HG03439 (cell line): Measurements from ENCODE around the gene STOX1.
"Not testable (repeated sequence)": the region's sequence is repeated elsewhere in the genome, so short reads cannot be mapped to it uniquely, and the experiment has no call there.

Experiments used
- ATAC-seq: cut with Tn5 transposase; IDR thresholded peaks from one replicate; pipeline ENCODE4 v1.9.1; 2021; ENCODE audit warnings: mild to moderate bottlenecking, moderate library complexity; ENCODE audit not compliant: unreplicated experiment

The STOX1 gene, protein sequence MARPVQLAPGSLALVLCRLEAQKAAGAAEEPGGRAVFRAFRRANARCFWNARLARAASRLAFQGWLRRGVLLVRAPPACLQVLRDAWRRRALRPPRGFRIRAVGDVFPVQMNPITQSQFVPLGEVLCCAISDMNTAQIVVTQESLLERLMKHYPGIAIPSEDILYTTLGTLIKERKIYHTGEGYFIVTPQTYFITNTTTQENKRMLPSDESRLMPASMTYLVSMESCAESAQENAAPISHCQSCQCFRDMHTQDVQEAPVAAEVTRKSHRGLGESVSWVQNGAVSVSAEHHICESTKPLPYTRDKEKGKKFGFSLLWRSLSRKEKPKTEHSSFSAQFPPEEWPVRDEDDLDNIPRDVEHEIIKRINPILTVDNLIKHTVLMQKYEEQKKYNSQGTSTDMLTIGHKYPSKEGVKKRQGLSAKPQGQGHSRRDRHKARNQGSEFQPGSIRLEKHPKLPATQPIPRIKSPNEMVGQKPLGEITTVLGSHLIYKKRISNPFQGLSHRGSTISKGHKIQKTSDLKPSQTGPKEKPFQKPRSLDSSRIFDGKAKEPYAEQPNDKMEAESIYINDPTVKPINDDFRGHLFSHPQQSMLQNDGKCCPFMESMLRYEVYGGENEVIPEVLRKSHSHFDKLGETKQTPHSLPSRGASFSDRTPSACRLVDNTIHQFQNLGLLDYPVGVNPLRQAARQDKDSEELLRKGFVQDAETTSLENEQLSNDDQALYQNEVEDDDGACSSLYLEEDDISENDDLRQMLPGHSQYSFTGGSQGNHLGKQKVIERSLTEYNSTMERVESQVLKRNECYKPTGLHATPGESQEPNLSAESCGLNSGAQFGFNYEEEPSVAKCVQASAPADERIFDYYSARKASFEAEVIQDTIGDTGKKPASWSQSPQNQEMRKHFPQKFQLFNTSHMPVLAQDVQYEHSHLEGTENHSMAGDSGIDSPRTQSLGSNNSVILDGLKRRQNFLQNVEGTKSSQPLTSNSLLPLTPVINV

DNA sequence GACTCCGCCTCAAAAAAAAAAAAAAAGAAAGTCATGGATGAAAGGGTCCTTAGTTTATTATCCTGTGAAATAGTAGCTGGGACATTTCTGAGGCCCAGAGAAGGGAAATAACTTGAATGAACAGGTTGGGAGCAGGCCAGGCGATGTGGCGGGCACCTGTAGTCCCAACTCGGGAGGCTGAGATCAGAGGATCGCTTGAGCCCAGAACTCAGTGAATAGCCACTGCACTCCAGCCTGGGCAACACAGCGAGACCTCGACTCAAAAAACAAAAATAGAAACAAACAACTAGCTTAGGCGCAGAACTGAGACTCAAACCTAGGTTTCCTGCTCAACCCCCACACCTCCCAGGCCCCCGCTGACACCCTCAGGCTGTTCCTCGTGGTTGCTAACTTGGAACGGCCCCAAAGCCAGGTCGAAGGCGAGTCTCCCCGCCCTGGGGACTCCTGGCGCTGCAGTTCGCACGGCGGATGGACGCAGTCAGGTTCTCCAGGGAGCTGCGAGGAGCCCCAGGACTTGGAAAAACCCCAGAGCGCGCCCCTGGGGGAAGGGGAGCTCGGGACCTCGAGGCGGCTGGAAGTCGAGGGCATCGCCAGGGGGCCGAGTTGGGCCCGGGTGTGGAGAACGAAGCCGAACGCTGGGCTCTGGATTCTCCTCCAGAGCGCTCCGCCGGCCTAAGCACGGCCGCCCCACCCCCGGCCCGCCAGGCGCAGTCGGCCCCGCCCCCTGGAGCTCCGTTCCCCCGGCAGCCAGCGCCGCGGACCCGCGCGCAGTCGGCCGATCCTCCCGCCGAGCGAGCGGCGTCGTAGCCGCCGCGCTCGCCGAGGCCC lies at the start of gene STOX1:
STOX1 (plus strand) TSS at position 768 of the 828 bp plus-strand sequence. CDS start 93 bp downstream, outside the sequence.
- ATAC-seq, result peak; percentile 69

DNA sequence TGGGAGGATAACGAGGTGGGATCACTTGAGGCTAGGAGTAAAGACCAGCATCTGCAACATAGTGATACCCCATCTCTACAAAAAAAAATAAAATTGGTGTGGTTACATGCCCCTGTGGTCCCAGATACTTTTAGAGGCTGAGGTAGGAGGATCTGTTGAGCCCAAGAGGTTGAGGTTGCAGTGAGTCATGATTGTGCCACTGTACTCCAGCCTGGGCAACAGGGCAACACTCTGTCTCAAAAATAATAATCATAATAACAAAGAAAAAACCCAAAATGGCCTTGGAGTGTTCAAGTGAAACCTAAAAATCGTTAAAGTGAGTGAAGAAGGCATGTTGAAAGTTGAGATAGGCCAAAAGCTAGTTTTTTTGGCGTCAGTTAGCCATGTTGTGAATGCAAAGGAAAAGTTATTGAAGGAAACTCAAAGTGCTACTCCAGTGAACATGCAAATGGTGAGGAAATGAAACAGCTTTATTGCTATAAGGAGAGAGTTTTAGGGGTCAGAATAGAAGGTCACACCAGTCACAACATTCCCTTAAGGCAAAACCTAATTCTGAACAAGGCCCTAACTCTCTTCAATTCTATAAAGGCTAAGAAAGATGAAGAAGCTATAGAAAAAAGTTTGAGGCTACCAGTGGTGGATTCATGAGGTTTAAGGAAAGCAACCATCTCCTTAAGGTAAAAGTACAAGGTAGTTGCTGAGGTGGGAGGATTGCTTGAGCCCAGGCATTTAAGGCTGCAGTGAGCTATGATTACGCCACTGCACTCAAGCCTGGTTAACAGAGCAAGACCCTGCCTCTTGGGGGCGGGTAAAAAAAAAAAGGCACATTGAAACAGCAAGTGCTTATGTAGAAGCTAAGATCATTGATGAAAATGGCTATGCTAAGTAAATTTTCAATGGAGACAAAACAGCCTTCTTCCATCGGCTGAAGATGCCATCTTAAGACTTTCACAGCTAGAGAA lies 45.4 kb upstream of the STOX1 start:
- no peak for ATAC-seq

- ATAC-seq, result no peak
These were observed 42.9 kb upstream of the STOX1 start for GRCh38 chr10:68784476-68784875.

DNA sequence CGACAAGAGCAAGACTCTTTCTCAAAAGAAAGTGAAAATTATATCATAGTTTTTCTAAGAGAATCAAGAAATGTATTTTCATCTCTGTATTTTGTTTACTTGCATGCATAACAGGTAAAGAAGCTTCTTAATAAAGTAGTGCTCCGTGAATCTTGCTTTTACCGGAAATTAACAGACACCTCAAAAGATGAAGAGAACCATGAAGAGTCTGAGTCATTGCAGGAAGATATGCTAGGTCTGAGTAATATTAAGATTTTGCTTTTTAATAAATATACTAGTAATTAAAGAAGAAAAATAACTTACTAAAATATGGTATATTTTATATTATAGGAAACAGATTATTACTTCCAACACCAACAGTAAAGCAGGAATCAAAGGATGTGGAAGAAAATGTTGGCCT lies 39.5 kb upstream of the STOX1 start:
- ATAC-seq, result no peak

- no peak for ATAC-seq
These were observed 36.9 kb upstream of the STOX1 start for GRCh38 chr10:68790476-68790875.

- no peak for ATAC-seq
These were observed 35.2 kb upstream of the STOX1 start for GRCh38 chr10:68792115-68792514.

- ATAC-seq, result no peak
These were observed 31.3 kb upstream of the STOX1 start for GRCh38 chr10:68795886-68796532.

DNA sequence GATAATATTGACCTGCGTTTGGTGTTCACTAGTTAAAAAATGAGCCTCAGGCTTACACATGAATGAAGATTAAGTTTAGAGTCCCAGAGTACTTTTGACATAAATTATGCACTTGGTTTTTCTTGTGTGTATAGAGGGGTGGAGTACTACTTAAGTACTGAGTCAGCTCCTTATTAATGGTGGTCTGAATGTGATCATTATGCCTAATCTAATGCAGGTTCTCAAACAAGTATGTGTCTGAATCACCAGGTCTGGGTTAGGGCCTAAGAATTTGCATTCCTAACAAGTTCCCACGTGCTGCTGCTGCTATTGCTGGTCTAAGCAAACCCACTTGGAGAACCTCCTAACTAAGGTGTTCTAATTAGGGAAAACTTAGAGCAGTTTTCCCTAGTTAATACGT lies 30.7 kb upstream of the STOX1 start:
- no peak for ATAC-seq

- ATAC-seq, result no peak
These were observed 27.1 kb upstream of the STOX1 start for GRCh38 chr10:68800211-68800610.

- ATAC-seq, result no peak
These were observed 22.6 kb upstream of the STOX1 start for GRCh38 chr10:68804692-68805091.

DNA sequence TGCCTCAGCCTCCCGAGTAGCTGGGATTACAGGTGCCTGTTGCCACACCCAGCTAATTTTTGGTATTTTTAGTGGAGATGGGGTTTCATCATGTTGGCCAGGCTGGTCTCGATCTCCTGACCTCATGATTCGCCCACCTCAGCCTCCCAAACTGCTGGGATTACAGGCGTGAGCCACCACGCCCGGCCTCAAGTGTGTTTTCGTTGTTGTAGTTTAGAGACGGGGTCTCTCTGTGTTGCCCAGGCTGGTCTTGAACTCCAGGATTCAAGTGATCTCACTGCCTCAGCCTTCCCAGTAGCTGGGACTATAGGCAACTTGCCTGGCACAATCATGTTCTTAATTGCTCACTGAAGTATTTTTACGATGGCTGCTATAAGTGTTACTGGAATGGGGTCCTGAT lies 16.5 kb upstream of the STOX1 start:
- not testable (repeated sequence) for ATAC-seq

DNA sequence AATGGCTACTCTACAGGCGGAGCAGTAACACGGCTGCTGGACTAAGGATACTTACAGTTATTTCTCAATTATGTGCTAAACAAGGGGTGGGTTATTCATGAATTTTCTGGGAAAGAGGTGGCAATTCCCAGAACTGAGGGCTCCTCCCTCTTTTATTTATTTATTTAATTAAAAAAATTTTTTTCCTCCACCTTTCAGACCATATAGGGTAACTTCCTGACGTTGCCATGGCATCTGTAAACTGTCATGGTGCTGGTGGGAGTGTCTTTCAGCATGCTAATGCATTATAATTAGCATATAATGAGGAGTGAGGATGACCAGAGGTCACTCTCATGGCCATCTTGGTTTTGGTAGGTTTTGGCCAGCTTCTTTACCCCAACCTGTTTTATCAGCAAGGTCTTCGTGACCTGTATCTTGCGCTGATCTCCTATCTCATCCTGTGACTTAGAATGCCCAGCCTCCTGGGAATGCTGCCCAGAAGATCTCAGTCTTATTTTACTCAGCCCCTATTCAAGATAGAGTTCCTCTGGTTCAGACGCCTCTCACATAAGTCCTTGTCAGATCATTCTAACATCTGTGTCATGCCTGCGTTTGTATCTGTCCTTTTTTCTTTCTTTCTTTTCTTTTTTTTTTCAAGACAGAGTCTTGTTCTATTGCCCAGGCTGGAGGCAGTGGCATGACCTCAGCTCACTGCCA lies 15.9 kb upstream of the STOX1 start:
- ATAC-seq, result no peak

- no peak for ATAC-seq
These were observed 14.9 kb upstream of the STOX1 start for GRCh38 chr10:68812420-68812819.

DNA sequence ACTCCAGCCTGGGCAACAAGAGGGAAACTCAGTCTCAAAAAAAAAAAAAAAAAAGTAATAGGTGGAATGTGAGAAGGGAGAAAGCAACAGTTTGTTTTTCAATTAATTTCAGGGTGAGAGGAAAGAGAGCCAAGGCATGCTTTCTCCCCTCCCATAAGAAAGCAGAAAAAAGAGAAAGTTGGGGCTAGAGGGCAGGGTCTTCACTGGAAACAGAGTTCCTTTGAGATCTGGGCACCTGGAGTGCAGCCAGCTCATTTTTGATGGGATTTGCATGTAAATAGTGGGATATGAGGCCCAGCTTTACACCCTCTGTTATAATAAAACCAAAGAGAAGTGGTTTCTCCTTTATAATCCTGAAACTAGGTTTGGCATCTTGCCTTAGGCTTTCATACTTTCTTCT lies 13.8 kb upstream of the STOX1 start:
- ATAC-seq, result no peak

- no peak for ATAC-seq
These were observed 10.4 kb upstream of the STOX1 start for GRCh38 chr10:68816796-68817412.

DNA sequence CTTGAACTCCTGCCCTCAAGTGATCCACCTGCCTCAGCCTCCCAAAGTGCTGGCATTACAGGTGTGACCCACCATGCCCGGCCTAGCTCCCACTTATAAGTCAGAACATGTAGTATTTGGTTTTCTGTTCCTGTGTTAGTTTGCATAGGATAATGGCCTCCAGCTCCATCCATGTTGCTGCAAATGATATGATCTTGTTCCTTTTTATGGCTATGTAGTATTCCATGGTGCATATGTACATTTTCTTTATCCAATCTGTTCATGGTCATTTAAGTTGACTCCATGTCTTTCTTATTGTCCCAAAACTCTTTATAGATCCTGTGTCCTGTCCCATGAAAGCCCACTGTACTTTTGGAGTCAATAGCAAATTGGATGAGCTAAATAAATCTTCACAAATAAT lies 7.0 kb upstream of the STOX1 start:
- not testable (repeated sequence) for ATAC-seq

GRCh38 chr10:68822626-68823025 lies 4.7 kb upstream of the STOX1 start:
- not testable (repeated sequence) for ATAC-seq

DNA sequence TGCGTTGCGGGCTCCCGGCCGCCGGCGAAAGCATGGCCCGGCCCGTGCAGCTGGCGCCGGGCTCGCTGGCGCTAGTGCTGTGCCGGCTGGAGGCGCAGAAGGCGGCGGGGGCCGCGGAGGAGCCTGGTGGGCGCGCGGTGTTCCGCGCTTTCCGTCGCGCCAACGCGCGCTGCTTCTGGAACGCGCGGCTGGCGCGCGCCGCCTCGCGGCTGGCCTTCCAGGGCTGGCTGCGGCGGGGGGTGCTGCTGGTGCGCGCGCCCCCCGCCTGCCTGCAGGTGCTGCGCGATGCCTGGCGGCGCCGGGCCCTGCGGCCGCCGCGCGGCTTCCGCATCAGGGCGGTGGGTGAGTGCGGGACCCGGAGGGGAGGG lies 245 bp downstream of the STOX1 start:
- ATAC-seq, result not testable (repeated sequence)
